Measurements from ENCODE around the gene YAP1. TPM values are rescaled to one million over a fixed set of nuclear protein-coding genes. Genes with fewer than 3 reads are reported as not detected.

YAP1 gene
- total RNA-seq, 1 experiment from 2014 or later: 134 TPM

DNA sequence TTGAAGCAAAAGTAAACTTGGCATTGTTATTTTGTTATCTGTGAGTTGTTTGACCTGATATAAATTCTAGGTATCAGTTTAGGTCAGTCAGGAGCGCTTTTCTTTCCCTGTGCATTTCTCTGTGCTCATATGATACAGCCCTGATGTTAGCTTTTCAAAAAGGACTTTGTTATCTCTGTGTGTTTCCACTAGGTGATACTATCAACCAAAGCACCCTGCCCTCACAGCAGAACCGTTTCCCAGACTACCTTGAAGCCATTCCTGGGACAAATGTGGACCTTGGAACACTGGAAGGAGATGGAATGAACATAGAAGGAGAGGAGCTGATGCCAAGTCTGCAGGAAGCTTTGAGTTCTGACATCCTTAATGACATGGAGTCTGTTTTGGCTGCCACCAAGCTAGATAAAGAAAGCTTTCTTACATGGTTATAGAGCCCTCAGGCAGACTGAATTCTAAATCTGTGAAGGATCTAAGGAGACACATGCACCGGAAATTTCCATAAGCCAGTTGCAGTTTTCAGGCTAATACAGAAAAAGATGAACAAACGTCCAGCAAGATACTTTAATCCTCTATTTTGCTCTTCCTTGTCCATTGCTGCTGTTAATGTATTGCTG is 119.4 kb downstream of the YAP1 start:
- no peaks in the 10 kb centered on the region for H3K9me3 ChIP-seq (ENCODE audit: low read depth, low read length, poor library complexity, severe bottlenecking)
- no peaks in the 10 kb centered on the region for H3K27me3 ChIP-seq (replicated peaks; ENCODE audit: insufficient read depth, low read depth, low read length, poor library complexity)
- ChIA-PET POLR2A (ENCODE audit: low non-redundant PET) (no interaction called here), CTCF (no interaction called here)
- H3K4me1 ChIP-seq (ENCODE audit: insufficient read depth, low read length, poor library complexity, severe bottlenecking): no peaks in the 10 kb centered on the region
- BruUV-seq (replicated peaks): no TSS peak
- no peak overlapping the region for H3K4me3 ChIP-seq (ENCODE audit: low read depth, low read length, poor library complexity, severe bottlenecking)
- no peak for TF ChIP-seq EZH2 (IDR thresholded peaks at IDR 0.05; ENCODE audit: borderline replicate concordance, low read depth, low read length, poor library complexity, severe bottlenecking)
- TF ChIP-seq, protein P1, sequence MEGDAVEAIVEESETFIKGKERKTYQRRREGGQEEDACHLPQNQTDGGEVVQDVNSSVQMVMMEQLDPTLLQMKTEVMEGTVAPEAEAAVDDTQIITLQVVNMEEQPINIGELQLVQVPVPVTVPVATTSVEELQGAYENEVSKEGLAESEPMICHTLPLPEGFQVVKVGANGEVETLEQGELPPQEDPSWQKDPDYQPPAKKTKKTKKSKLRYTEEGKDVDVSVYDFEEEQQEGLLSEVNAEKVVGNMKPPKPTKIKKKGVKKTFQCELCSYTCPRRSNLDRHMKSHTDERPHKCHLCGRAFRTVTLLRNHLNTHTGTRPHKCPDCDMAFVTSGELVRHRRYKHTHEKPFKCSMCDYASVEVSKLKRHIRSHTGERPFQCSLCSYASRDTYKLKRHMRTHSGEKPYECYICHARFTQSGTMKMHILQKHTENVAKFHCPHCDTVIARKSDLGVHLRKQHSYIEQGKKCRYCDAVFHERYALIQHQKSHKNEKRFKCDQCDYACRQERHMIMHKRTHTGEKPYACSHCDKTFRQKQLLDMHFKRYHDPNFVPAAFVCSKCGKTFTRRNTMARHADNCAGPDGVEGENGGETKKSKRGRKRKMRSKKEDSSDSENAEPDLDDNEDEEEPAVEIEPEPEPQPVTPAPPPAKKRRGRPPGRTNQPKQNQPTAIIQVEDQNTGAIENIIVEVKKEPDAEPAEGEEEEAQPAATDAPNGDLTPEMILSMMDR (conservative IDR thresholded peaks at IDR 0.05; ENCODE audit: low read depth, low read length): no peak
- DNase-seq (ENCODE audit: low spot score): no peak
- no peak overlapping the region for H3K27ac ChIP-seq (ENCODE audit: low read depth, low read length, poor library complexity, severe bottlenecking)
- H3K36me3 ChIP-seq (ENCODE audit: insufficient read depth, low read length, poor library complexity, severe bottlenecking): peaks cover 31% of the 10 kb centered on the region
- intact Hi-C loops (cut with micrococcal nuclease; ENCODE audit: unreplicated experiment): no loop called here

DNA sequence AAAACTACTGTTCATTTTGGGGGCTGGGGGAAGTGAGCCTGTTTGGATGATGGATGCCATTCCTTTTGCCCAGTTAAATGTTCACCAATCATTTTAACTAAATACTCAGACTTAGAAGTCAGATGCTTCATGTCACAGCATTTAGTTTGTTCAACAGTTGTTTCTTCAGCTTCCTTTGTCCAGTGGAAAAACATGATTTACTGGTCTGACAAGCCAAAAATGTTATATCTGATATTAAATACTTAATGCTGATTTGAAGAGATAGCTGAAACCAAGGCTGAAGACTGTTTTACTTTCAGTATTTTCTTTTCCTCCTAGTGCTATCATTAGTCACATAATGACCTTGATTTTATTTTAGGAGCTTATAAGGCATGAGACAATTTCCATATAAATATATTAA is 119.9 kb downstream of the YAP1 start:
- ChIA-PET CTCF (no interaction called here), POLR2A (ENCODE audit: low non-redundant PET) (no interaction called here)
- intact Hi-C loops (cut with micrococcal nuclease; ENCODE audit: unreplicated experiment): no loop called here
- Histone ChIP-seq H3K27ac (ENCODE audit: low read depth, low read length, poor library complexity, severe bottlenecking) (no peak overlapping the region), H3K27me3 (replicated peaks; ENCODE audit: insufficient read depth, low read depth, low read length, poor library complexity) (no peaks in the 10 kb centered on the region), H3K36me3 (ENCODE audit: insufficient read depth, low read length, poor library complexity, severe bottlenecking) (peaks cover 27% of the 10 kb centered on the region), H3K9me3 (ENCODE audit: low read depth, low read length, poor library complexity, severe bottlenecking) (no peaks in the 10 kb centered on the region), H3K4me1 (ENCODE audit: insufficient read depth, low read length, poor library complexity, severe bottlenecking) (no peaks in the 10 kb centered on the region), H3K4me3 (ENCODE audit: low read depth, low read length, poor library complexity, severe bottlenecking) (no peak overlapping the region)
- TF ChIP-seq, protein P1 (conservative IDR thresholded peaks at IDR 0.05; ENCODE audit: low read depth, low read length): no peak
- no peak for TF ChIP-seq EZH2 (IDR thresholded peaks at IDR 0.05; ENCODE audit: borderline replicate concordance, low read depth, low read length, poor library complexity, severe bottlenecking)
- no TSS peak for BruUV-seq (replicated peaks)
- DNase-seq (ENCODE audit: low spot score): no peak

DNA sequence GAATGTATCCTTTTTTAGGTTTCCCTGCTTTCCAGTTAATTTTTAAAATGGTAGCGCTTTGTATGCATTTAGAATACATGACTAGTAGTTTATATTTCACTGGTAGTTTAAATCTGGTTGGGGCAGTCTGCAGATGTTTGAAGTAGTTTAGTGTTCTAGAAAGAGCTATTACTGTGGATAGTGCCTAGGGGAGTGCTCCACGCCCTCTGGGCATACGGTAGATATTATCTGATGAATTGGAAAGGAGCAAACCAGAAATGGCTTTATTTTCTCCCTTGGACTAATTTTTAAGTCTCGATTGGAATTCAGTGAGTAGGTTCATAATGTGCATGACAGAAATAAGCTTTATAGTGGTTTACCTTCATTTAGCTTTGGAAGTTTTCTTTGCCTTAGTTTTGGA is 120.7 kb downstream of the YAP1 start:
- Histone ChIP-seq H3K27ac (ENCODE audit: low read depth, low read length, poor library complexity, severe bottlenecking) (no peak overlapping the region), H3K4me3 (ENCODE audit: low read depth, low read length, poor library complexity, severe bottlenecking) (no peak overlapping the region), H3K27me3 (replicated peaks; ENCODE audit: insufficient read depth, low read depth, low read length, poor library complexity) (no peaks in the 10 kb centered on the region), H3K36me3 (ENCODE audit: insufficient read depth, low read length, poor library complexity, severe bottlenecking) (peaks cover 27% of the 10 kb centered on the region), H3K9me3 (ENCODE audit: low read depth, low read length, poor library complexity, severe bottlenecking) (no peaks in the 10 kb centered on the region), H3K4me1 (ENCODE audit: insufficient read depth, low read length, poor library complexity, severe bottlenecking) (no peaks in the 10 kb centered on the region)
- DNase-seq (ENCODE audit: low spot score): no peak
- intact Hi-C loops (cut with micrococcal nuclease; ENCODE audit: unreplicated experiment): no loop called here
- ChIA-PET POLR2A (ENCODE audit: low non-redundant PET) (no interaction called here), CTCF (no interaction called here)
- BruUV-seq (replicated peaks): no TSS peak
- TF ChIP-seq, protein P1 (conservative IDR thresholded peaks at IDR 0.05; ENCODE audit: low read depth, low read length): no peak
- TF ChIP-seq EZH2 (IDR thresholded peaks at IDR 0.05; ENCODE audit: borderline replicate concordance, low read depth, low read length, poor library complexity, severe bottlenecking): no peak
